ENCODE measurements around the gene DNM1.
A peak's percentile ranks its signal among the peaks of the same experiment; 100 is the strongest.

The DNM1 gene

DNA sequence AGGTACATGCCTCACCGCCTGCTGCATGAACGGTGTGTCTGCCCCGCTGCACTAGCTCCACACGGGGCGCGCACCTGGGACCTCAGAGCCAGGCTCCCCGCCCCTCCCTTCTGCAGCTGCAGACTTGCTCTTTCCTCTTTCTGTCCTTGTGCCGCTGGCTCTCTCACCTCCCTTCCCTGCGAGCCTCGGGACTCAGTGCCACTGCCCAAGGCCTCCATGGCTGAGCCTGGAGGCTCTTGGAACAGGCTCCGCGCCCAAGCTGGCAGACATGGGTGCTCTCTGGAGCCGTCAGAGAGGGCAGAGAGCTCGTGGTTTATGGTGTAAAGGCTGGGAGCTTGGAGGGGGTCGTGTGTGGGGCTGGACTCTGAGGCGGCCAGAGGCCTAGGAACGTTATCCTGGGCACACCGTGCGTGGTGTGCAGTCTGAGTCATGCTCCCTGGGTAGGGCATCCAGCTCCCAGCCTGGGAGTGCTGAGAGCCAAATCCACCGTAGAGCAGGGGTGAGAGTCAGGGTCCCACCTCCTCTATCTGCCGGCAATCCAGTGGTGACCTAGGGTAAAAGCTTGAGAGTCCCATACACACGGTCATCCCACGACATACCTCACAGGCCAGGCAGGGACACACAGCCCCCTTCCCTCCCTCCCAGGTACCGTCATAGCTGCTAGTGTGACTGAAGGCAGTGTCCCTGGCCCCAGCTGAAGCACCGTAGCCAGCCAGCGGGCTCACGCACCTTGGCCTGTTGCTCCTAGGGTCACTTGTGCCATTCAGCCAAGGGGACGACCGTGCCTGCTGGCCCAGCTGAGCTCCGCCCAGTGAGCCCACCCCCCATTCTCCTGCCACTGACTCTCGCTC, 50.2 kb downstream of the DNM1 start:
- DNase-seq: no peak

DNA sequence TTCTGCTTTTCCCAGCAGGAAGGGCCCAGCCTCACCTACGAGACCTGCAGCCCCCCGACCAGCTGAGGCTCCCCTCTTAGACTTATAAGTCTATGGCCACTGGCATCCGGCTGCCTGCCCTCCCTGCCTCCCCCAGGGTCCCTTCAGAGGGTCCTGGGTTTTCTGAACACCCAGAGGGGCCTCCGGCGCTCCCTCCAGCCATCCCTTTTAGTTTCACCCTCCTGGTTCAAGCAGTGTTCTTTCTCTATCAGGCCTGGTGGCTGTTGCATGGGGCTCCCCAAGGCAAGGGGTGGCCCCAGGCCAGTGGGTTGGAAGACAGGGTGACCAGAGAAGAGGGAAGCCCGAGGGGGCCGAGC, 50.8 kb downstream of the DNM1 start:
- DNase-seq: no peak

- DNase-seq: no peak
Measured at GRCh38 chr9:128254362-128254761, 51.2 kb downstream of the DNM1 start.

DNA sequence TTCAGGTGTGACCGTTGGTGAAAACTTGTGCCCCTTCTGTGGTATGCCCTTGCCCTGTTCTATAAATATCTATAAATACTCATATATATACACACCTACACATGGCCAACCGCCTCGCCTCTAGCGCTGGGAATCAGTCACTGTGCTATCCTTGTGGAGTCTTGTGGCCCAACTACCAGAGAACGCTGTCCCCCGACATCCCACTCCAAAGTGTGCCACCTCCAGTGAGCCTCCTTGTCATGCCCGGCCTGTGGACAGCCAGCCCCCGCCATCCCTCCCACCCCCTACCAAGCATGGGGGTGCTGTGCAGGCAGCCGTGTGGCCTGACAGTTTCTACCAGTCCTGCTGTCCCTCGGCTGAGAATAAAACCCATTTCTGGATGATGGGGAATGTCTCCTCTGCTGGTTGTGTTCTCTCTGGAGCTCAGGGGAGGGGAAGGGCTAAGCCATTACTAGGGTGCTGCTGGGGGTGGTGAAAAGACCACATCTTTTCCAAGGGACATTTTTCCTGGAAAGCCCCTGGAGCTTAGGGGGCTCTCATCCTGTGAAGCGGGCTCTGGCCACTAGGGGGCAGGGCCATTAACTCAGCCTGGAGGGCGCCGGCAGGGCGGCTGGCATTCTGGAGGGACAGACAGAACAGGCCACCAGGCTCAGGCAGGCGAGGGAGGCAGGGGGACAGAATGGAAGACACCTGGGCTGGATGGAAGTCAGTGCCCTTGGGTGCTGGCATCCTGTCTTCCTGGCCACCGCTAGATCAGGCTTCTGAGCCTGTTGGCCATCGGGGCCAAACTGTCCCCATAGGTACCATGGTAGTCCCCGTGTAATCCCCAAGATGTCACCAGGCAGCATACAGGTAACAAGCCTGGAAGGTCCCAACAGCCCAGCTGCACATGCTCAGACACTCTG, 51.9 kb downstream of the DNM1 start:
- no peak for DNase-seq

- no peak for DNase-seq
Measured at GRCh38 chr9:128257086-128257825, 54.1 kb downstream of the DNM1 start.

DNA sequence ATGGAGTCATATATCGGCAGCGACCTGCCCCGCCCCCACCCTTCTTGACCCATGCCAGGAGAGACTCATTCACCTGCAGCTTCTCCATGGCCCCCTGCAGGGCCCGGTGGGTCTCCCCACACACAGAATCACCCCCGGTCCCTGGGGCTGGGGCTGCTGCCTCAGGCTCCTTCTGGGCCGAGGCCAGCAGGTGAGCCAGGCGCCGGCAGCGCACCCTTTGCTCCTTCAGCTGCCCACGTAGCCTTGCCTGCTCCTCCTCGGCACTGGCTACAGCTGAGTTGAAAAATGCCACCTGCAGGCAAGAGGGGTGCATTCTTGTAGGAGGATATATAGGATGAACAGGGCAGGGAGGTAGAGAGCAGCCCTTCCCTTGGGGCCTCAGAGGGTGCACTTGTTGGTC, 54.7 kb downstream of the DNM1 start:
- DNase-seq: no peak

DNA sequence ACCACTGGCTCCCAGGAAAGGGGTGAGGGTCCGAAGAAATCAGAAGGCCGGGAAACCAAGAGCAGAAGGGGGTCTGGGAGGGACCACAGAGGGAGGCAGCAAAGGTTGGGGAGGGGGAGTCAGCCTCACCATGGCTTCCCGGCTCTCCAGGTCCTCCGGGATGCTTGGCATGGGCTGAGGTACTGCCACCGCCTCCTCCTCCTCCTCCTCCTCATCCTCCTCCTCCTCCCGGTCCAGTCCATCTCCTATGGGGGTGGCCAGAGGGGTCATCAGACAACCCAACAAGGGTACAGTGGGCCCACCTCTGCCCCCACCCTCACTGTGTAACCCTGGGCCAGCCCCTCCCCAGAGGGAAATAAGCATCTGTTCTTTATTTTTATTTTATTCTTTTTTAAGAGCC, 55.1 kb downstream of the DNM1 start:
- DNase-seq: no peak

DNA sequence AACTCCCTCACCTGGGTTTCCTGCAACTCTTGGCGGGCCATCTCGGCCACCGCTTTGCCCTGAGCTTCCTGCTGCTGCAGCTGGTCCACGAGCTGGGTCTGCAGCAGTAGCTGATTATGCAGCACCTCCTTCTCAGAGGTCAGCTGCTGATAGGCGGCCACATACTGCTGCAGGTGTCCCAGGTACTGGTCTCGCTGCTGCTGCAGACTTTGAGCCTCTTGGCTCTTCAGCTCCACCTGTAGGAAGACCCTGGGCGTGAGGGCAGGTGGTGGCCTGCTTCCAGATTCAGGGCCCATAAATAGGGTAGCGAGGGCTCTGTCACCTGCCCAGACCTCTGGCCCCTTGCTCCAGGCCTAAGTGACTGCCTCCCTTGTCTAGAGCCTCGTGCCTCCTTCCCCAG, 56.0 kb downstream of the DNM1 start:
- no peak for DNase-seq

GRCh38 chr9:128260340-128260739, 57.2 kb downstream of the DNM1 start:
- no peak for DNase-seq

DNA sequence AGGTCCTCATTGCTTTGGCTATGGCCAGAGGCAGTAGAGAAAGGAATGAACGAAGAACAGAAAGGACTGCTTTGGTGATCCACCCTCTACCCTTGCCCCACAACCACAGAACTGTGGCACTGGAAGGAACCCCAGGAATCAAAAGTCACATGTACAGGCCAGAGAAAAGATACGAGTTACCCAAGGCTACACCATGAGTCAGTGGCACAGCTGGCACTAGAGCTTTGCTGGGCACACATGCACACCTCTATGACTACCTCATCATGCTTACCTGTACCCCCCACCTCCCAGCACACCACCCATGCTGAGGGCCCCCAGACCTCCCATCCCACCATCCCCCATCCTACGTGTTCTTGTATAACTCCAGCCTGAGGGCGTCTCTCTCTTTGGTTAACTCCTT, 59.5 kb downstream of the DNM1 start:
- DNase-seq: no peak

DNA sequence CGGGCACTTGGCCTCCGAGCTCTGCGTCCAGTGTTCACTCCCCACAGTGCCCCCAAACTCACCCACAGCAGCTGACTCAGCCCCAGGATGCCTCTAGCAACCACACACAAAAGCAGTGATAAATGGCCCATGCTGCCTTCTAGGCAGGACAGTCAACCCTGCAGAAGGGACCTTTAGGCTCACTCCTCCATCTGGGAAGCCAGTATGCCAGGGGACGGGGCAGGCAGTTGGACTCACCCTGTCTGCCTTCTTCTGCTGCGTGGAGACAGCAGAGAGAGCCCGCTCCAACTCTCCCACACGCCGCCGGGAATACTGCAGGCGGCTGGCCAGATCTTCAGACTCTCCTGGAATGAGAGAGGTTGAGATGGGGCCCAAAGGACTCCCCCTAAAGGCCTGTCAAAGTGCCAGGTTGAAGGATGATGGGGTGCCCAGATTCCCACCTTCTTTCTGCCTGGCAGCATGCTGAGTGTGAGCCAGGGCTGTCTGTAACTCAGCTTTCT, 62.2 kb downstream of the DNM1 start:
- DNase-seq: no peak

DNA sequence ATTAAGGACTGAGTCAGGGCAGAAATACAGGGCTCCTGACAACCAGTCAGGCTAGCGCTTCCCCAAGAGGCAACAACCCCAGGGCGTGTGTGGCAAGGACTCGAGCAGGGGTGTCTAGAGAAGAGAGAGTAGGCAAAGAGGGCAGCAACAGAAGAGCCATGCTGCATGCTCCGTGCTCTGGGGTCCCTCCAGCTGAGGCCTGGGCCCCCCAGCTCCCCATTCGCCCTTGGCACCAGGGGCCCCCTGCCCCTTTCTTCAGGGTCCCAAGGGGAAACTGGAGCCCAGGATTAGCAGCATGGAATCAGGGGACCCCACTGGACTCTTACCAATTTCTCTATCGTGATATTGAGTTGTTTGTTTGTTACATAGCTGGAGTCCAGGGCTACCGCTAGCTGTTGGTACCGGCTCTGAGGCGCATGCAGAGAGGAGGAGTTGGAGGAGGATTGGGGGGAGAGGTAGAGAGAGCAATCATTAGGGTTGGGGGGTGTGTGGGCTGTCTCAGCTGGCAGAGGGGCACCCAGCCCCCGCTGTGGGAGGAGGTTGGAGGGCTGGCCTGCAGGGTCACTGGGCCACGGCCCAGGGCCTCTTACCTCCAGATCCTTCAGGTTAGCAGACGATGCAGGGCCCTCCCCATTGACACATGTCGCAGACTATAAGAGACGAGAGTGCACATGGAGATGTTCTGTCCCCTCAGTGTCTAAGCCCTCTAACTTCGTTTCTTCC, 63.9 kb downstream of the DNM1 start:
- DNase-seq: no peak

DNA sequence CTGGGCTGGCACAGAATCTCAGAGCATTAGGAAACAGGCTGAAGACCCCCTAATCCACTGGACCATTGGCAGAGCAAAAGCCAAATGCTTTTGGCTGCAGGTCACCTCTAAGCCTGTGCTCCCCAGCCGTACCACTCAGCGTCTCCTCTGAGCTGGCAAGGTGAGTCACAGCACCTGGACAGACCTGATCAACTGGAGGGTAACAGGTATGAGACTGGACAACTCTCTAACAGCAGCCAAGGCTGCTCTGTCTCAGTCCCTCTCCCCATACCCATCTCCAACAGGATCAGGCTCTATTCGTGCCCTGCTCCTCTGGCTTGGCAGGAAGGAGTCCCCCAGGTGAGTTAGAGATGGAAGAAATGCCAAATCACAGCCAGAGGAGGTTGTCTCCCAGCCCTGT, 67.9 kb downstream of the DNM1 start:
- no peak for DNase-seq

DNA sequence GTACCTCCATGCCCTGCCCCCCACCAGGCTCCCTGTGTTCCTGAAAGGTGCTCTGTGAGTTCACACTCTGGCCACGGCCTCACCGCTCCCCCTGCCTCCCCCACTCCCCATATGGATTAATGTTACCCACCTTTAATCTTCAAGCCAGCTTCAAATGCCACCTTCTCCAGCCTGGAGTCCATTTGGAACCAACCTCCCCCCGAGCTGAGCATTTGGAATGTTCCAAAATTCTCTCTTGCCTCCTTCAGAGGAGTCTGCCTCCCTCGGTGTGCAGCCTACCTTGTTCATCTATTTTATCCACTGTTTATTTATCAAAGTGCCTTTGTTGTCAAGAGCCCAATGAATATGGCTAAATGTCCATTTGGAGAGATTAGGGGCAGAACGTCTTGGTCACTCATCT, 68.3 kb downstream of the DNM1 start:
- no peak for DNase-seq

- DNase-seq: no peak
Measured at GRCh38 chr9:128274245-128274644, 71.1 kb downstream of the DNM1 start.

GRCh38 chr9:128275198-128276007, 72.2 kb downstream of the DNM1 start, which contains the start of gene GOLGA2:
GOLGA2 (minus strand) TSS chr9:128276007; CDS start chr9:128275976, 31 bp downstream.
- DNase-seq: no peak

DNA sequence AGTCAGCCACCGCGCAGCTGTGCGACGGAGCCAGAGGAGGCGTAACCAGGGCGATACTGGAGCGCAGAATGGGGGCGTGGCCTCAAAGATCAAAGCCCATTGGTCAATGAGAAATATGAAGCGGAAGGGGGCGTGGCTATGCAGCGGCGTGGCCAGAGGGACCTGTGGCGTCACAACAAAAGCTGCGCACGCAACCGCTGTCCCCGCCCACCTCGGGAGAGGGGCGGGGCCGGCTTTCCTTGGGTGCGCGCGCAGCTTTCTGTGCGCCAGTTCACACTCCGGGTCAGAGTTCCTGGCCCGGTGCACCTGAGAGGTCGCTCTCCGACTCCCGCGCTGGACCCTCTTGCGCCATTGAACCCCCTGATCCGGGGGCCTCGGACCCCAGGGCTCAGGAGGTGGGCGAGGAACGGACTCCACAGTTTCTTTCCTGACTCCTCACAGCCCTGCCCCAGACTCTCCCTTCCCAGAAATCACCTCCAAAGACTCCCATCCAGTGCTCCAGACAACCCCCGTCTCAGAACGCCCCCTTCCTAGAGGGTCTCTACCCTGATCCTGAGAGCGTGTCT, 72.9 kb downstream of the DNM1 start, which contains the start of gene SWI5:
TSS of gene SWI5 (plus strand) at position 269 of the 566 bp plus-strand sequence.
- peak; percentile 96 for DNase-seq

DNA sequence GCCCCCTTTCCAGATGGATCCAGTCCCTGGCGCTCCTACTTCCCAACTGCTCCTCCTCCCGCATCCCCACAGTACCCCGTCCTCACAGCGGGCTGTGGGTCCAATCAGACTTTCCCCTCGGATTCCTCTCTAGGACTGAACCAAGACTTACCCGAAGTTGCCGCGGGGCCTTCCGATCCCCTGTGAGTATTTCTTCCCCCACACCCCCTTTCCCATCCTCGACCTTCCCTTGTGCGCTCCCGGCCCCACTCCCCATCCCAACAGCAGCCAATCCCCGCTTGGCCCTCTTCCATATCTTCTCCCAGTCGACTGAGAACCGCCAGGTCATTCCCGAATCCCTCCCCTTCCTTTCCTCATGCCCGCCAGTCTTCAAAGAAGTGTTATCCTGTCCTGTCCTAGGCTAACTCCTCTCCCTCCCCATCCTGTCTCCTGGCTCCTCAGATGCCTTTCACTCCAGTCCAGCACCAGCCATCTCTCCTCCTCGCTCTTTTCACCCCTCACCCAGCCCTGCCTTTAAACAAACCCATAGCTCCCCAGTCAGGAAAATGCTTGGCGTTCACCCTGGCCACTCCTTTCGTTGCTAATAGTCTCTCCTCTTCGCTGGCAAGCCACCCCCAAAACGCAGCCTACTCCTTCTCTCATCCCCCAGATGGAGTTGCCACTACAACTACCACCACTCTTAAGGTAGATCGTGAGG, 73.5 kb downstream of the DNM1 start:
- no peak for DNase-seq

- DNase-seq: peak; percentile 42
Measured at GRCh38 chr9:128279088-128280073, 76.2 kb downstream of the DNM1 start.
